ENCODE results near the gene ATG5.

DNA sequence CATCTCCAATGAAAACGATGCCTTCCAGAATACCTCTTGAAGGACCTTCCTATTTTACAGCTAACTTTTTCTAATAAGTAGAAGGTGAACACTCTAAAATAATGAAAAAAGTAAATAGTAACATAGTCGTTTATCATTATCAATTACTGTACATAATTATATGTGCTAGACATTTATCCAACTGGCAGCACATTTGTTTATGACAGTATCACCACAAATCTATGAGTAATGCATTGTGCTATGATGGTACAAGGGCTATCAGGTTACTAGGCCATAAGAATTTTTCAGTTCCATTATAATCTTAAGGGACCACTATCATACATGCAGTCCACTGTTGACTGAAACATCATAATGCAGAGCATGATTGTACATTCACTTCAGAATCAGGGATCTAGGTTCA lies 68.4 kb downstream of the ATG5 start:
- TF ChIP-seq POLR2A (IDR thresholded peaks at IDR 0.05; ENCODE audit: low read length) (no peak), GATA1 (IDR thresholded peaks at IDR 0.05; ENCODE audit: low read depth, low read length) (no peak)
